GM11168 (cell line): ENCODE measurements around the gene YTHDF1.

Source experiments
- in situ Hi-C: fragments of 300-500 bp; cut with MboI; formaldehyde crosslinking; loops from one replicate; pipeline ENCODE4 v1.12.0; 2022; ENCODE audit warnings: low sequenced_read_pairs; ENCODE audit not compliant: unreplicated experiment

Gene YTHDF1

GRCh38 chr20:63249891-63250290, 34.0 kb upstream of the YTHDF1 start:
- in situ Hi-C loops = no loop called here

GRCh38 chr20:63248835-63249591, 33.1 kb upstream of the YTHDF1 start:
- in situ Hi-C loops = no loop called here

- in situ Hi-C loops = no loop called here
Observed at GRCh38 chr20:63247671-63248228, 31.8 kb upstream of the YTHDF1 start.

- in situ Hi-C loops = no loop called here
Observed at GRCh38 chr20:63246490-63247288, 30.8 kb upstream of the YTHDF1 start.

GRCh38 chr20:63244468-63244867, 28.5 kb upstream of the YTHDF1 start:
- in situ Hi-C loops = no loop called here

GRCh38 chr20:63243604-63244247, 27.8 kb upstream of the YTHDF1 start:
- in situ Hi-C loops = no loop called here

GRCh38 chr20:63242736-63243135, 26.8 kb upstream of the YTHDF1 start:
- in situ Hi-C loops = no loop called here

- in situ Hi-C loops = no loop called here
Observed at GRCh38 chr20:63241272-63241671, 25.3 kb upstream of the YTHDF1 start.

- in situ Hi-C loops = no loop called here
Observed at GRCh38 chr20:63240004-63240403, 24.1 kb upstream of the YTHDF1 start.

- in situ Hi-C loops = no loop called here
Observed at GRCh38 chr20:63239431-63239830, 23.5 kb upstream of the YTHDF1 start.

- in situ Hi-C loops = no loop called here
Observed at GRCh38 chr20:63238514-63239125, 22.7 kb upstream of the YTHDF1 start.

GRCh38 chr20:63238031-63238430, 22.1 kb upstream of the YTHDF1 start:
- in situ Hi-C loops = no loop called here

- in situ Hi-C loops = no loop called here
Observed at GRCh38 chr20:63236116-63236837, 20.3 kb upstream of the YTHDF1 start.

- in situ Hi-C loops = no loop called here
Observed at GRCh38 chr20:63235399-63235983, 19.6 kb upstream of the YTHDF1 start, which contains the start of gene BIRC7. Gene BIRC7, plus strand, starts transcription at chr20:63235905. Its CDS starts 192 bp downstream, at chr20:63236097.

GRCh38 chr20:63234693-63235398, 18.9 kb upstream of the YTHDF1 start:
- in situ Hi-C loops = no loop called here

- in situ Hi-C loops = no loop called here
Observed at GRCh38 chr20:63233924-63234323, 18.0 kb upstream of the YTHDF1 start.

GRCh38 chr20:63233061-63233344, 17.1 kb upstream of the YTHDF1 start:
- in situ Hi-C loops = no loop called here

- in situ Hi-C loops = no loop called here
Observed at GRCh38 chr20:63232235-63233060, 16.5 kb upstream of the YTHDF1 start.
